ENCODE data around the gene PKP3.
A peak's percentile ranks its signal among the peaks of the same experiment; 100 is the strongest.
"Not testable (repeated sequence)": the region's sequence is repeated elsewhere in the genome, so short reads cannot be mapped to it uniquely, and the experiment has no call there.

PKP3 gene

GRCh38 chr11:394858-395655 lies 1.0 kb downstream of the PKP3 start:
- DNase-seq (ENCODE audit: low spot score): no peak

GRCh38 chr11:395866-396265 lies 1.9 kb downstream of the PKP3 start:
- no peak for DNase-seq (ENCODE audit: low spot score)

- no peak for DNase-seq (ENCODE audit: low spot score)
Measured at GRCh38 chr11:396511-396947, 2.5 kb downstream of the PKP3 start.

- peak; percentile 59 for DNase-seq (ENCODE audit: low spot score)
Measured at GRCh38 chr11:396948-397548, 3.0 kb downstream of the PKP3 start.

- no peak for DNase-seq (ENCODE audit: low spot score)
Measured at GRCh38 chr11:398826-399225, 4.8 kb downstream of the PKP3 start.

- no peak for DNase-seq (ENCODE audit: low spot score)
Measured at GRCh38 chr11:399731-400211, 5.8 kb downstream of the PKP3 start.

GRCh38 chr11:400241-400689 lies 6.3 kb downstream of the PKP3 start:
- no peak for DNase-seq (ENCODE audit: low spot score)

GRCh38 chr11:401196-401595 lies 7.2 kb downstream of the PKP3 start:
- DNase-seq (ENCODE audit: low spot score): not testable (repeated sequence)

GRCh38 chr11:403021-403760 lies 9.2 kb downstream of the PKP3 start:
- DNase-seq (ENCODE audit: low spot score): no peak

GRCh38 chr11:403761-404431 lies 9.9 kb downstream of the PKP3 start:
- DNase-seq (ENCODE audit: low spot score): no peak

GRCh38 chr11:404551-405264 lies 10.7 kb downstream of the PKP3 start:
- DNase-seq (ENCODE audit: low spot score): no peak

- no peak for DNase-seq (ENCODE audit: low spot score)
Measured at GRCh38 chr11:405323-405953, 11.4 kb downstream of the PKP3 start.

GRCh38 chr11:405954-406795 lies 12.2 kb downstream of the PKP3 start:
- DNase-seq (ENCODE audit: low spot score): no peak

- DNase-seq (ENCODE audit: low spot score): peak; percentile 93
Measured at GRCh38 chr11:406796-407650, 13.0 kb downstream of the PKP3 start.

- no peak for DNase-seq (ENCODE audit: low spot score)
Measured at GRCh38 chr11:407651-408123, 13.7 kb downstream of the PKP3 start.

- DNase-seq (ENCODE audit: low spot score): no peak
Measured at GRCh38 chr11:408154-409007, 14.4 kb downstream of the PKP3 start.

GRCh38 chr11:409008-409599 lies 15.1 kb downstream of the PKP3 start:
- DNase-seq (ENCODE audit: low spot score): no peak

All from CD4-positive, alpha-beta T cell treated with Interleukin-6 at 100 ng/mL for 8 hours (primary cell).